8988T (cell line): Measurements from ENCODE around the gene VMP1.

Experiments used
- DNase-seq: peaks from one replicate; pipeline ENCODE4 v3.0.0; 2011

VMP1 gene

GRCh38 chr17:59876107-59876506, 168.7 kb downstream of the VMP1 start:
- no peak for DNase-seq

- no peak for DNase-seq
Observed at GRCh38 chr17:59877965-59878364, 170.5 kb downstream of the VMP1 start.

GRCh38 chr17:59878624-59879023, 171.2 kb downstream of the VMP1 start:
- no peak for DNase-seq

- DNase-seq, result no peak
Observed at GRCh38 chr17:59884861-59885260, 177.4 kb downstream of the VMP1 start.

DNA sequence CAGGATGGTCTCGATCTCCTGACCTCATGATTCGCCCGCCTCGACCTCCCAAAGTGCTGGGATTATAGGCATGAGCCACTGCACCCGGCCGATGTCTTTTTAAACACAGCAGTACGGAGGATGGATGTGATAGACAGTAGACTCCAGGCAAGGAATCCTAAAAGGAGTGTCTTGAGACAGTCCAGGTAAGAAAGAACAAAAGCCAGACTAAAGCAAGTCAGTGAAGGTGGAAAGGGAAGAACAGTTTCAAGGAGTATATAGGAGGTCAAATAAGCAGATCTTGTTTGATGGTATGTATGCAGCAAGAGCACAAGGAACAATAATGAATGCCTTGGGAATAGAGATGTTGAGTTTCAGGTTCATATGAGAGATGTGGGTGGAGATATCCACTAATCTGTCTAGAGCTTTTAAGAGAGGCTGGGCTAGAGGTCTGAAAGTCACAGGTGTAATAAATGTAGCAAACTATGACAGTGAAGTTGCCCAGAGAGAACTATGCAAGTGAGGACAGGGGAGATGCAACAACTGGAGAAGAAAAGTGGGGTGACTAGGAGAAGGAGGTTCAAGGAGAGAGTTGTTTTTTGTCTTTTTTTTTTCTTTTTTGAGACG, 180.8 kb downstream of the VMP1 start:
- no peak for DNase-seq

DNA sequence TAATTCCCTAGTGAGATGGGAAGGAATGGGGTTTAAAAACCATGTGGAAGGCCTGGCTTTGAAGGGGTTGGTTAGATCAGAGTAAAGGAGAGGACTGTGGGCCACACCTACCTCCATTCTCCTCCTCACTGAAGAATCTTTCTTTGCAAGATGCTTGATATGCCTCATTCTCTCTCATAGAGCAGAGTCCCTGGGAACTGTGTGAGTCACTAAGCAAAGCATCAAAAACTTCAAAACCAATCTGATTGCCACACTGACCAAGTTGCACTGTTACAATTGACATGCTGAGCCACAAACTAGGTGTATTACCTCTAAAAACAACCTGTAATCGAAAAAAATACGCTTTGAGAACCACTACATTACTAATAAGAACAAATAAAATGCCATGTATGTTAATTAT, 183.3 kb downstream of the VMP1 start:
- DNase-seq, result no peak
